ENCODE results near the gene ESPL1. TPM values are rescaled to one million over a fixed set of nuclear protein-coding genes. Genes with fewer than 3 reads are reported as not detected.

The ESPL1 gene
- total RNA-seq, 1 experiment from 2014 or later: 54.6 TPM

DNA sequence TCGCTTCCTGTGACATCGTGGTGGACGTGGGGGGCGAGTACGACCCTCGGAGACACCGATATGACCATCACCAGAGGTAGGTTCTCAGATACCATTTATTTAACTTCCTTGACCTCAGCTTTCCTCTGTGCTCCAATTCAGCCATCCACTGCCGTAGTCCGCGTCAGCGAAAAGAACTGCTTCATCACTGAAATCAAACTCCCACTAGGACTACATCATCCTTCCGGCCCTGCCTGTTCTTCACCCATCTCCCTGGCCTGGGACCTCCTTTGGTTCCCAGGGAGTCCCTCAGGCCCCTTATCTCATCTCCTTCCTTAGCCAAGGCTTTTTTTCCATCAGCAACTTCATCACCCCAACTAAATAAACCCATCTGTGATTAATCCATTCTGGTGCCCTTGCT, 32.1 kb downstream of the ESPL1 start:
- ChIA-PET POLR2A (interaction anchor here (0.7 kb wide), 1 partner anchor 193 kb away, joined by 4 read pairs; no protein-coding TSS in a partner anchor), CTCF (interaction anchor here (0.5 to 1.1 kb wide), 2 partner anchors 45 to 88 kb away, joined by 3 to 4 read pairs; no protein-coding TSS in a partner anchor)
- in situ Hi-C loops (cut with HindIII; ENCODE audit: low pct_unique_long_range_greater_than_20kb, low sequenced_read_pairs) (no loop called here), intact Hi-C loops (cut with micrococcal nuclease; ENCODE audit: unreplicated experiment) (no loop called here)
- TF ChIP-seq, protein P1, sequence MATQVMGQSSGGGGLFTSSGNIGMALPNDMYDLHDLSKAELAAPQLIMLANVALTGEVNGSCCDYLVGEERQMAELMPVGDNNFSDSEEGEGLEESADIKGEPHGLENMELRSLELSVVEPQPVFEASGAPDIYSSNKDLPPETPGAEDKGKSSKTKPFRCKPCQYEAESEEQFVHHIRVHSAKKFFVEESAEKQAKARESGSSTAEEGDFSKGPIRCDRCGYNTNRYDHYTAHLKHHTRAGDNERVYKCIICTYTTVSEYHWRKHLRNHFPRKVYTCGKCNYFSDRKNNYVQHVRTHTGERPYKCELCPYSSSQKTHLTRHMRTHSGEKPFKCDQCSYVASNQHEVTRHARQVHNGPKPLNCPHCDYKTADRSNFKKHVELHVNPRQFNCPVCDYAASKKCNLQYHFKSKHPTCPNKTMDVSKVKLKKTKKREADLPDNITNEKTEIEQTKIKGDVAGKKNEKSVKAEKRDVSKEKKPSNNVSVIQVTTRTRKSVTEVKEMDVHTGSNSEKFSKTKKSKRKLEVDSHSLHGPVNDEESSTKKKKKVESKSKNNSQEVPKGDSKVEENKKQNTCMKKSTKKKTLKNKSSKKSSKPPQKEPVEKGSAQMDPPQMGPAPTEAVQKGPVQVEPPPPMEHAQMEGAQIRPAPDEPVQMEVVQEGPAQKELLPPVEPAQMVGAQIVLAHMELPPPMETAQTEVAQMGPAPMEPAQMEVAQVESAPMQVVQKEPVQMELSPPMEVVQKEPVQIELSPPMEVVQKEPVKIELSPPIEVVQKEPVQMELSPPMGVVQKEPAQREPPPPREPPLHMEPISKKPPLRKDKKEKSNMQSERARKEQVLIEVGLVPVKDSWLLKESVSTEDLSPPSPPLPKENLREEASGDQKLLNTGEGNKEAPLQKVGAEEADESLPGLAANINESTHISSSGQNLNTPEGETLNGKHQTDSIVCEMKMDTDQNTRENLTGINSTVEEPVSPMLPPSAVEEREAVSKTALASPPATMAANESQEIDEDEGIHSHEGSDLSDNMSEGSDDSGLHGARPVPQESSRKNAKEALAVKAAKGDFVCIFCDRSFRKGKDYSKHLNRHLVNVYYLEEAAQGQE (IDR thresholded peaks at IDR 0.05; ENCODE audit: insufficient read depth in 1 of 2, low read depth in 2 of 2, low read length in 1 of 2): no peak
- no peak for TF ChIP-seq POLR2AphosphoS5 (IDR thresholded peaks at IDR 0.05; ENCODE audit: low read depth, low read length)
- no peak for TF ChIP-seq TCF7L2 (IDR thresholded peaks at IDR 0.05; ENCODE audit: low read depth, low read length)
- no peak for TF ChIP-seq SIN3A (IDR thresholded peaks at IDR 0.05; ENCODE audit: borderline replicate concordance, insufficient read depth, low read depth, low read length)
- TF ChIP-seq, protein P2, sequence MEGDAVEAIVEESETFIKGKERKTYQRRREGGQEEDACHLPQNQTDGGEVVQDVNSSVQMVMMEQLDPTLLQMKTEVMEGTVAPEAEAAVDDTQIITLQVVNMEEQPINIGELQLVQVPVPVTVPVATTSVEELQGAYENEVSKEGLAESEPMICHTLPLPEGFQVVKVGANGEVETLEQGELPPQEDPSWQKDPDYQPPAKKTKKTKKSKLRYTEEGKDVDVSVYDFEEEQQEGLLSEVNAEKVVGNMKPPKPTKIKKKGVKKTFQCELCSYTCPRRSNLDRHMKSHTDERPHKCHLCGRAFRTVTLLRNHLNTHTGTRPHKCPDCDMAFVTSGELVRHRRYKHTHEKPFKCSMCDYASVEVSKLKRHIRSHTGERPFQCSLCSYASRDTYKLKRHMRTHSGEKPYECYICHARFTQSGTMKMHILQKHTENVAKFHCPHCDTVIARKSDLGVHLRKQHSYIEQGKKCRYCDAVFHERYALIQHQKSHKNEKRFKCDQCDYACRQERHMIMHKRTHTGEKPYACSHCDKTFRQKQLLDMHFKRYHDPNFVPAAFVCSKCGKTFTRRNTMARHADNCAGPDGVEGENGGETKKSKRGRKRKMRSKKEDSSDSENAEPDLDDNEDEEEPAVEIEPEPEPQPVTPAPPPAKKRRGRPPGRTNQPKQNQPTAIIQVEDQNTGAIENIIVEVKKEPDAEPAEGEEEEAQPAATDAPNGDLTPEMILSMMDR (IDR thresholded peaks at IDR 0.05): no peak
- H3K27me3 ChIP-seq (ENCODE audit: control insufficient read depth, insufficient read depth, low read length): no peaks in the 10 kb centered on the region
- peak; percentile 17 for ATAC-seq
- peaks cover 46% of the 10 kb centered on the region for H3K4me1 ChIP-seq (ENCODE audit: control insufficient read depth, insufficient read depth, low read length)
- H3K4me3 ChIP-seq (ENCODE audit: low read depth in 2 of 2, low read length in 2 of 2): peak overlapping the region; percentile 63 to 83
- DNase-seq (ENCODE audit: low read depth, low spot score): no peak
- H3K9me3 ChIP-seq (ENCODE audit: control insufficient read depth, insufficient read depth, low read depth, low read length): no peaks in the 10 kb centered on the region
- H3K27ac ChIP-seq (ENCODE audit: low read length): peak overlapping the region; percentile 95
- no TSS peak for BruUV-seq (replicated peaks)
- H3K36me3 ChIP-seq (ENCODE audit: control insufficient read depth, insufficient read depth, low read length): no peaks in the 10 kb centered on the region

DNA sequence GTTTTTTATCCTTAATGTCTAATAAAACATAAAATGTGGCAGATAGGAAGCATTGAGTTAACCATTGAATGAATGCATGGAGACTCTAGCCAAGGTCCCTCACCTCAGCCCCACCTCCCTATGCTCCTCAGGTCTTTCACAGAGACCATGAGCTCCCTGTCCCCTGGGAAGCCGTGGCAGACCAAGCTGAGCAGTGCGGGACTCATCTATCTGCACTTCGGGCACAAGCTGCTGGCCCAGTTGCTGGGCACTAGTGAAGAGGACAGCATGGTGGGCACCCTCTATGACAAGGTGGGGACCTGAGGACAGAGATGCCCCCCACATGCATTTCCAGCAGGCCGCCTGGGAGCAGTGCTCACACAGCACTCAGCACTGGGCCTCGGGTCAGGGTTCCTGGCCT, 34.8 kb downstream of the ESPL1 start:
- H3K27ac ChIP-seq (ENCODE audit: low read length): no peak overlapping the region
- H3K9me3 ChIP-seq (ENCODE audit: control insufficient read depth, insufficient read depth, low read depth, low read length): no peaks in the 10 kb centered on the region
- no peaks in the 10 kb centered on the region for H3K27me3 ChIP-seq (ENCODE audit: control insufficient read depth, insufficient read depth, low read length)
- no peak overlapping the region for H3K4me3 ChIP-seq (ENCODE audit: low read depth in 2 of 2, low read length in 2 of 2)
- peaks cover 32% of the 10 kb centered on the region for H3K4me1 ChIP-seq (ENCODE audit: control insufficient read depth, insufficient read depth, low read length)
- in situ Hi-C loops (cut with HindIII; ENCODE audit: low pct_unique_long_range_greater_than_20kb, low sequenced_read_pairs): no loop called here
- ChIA-PET POLR2A (no interaction called here), CTCF (no interaction called here)
- H3K36me3 ChIP-seq (ENCODE audit: control insufficient read depth, insufficient read depth, low read length): 0 out of 2 replicates have a peak, but pooled peaks cover 3% of the 10 kb centered on the region
- no peak for ATAC-seq
- intact Hi-C loops (cut with micrococcal nuclease; ENCODE audit: unreplicated experiment): no loop called here
- no TSS peak for BruUV-seq (replicated peaks)
- TF ChIP-seq, protein P2 (IDR thresholded peaks at IDR 0.05): no peak
- TF ChIP-seq SIN3A (IDR thresholded peaks at IDR 0.05; ENCODE audit: borderline replicate concordance, insufficient read depth, low read depth, low read length) (no peak), POLR2AphosphoS5 (IDR thresholded peaks at IDR 0.05; ENCODE audit: low read depth, low read length) (no peak), TCF7L2 (IDR thresholded peaks at IDR 0.05; ENCODE audit: low read depth, low read length) (no peak)
- TF ChIP-seq, protein P1 (IDR thresholded peaks at IDR 0.05; ENCODE audit: insufficient read depth in 1 of 2, low read depth in 2 of 2, low read length in 1 of 2): no peak
- DNase-seq (ENCODE audit: low read depth, low spot score): no peak

Measured in Panc1 (cell line).